ENCODE data around the gene TP53I13.

- TF ChIP-seq EZH2phosphoT487 (IDR thresholded peaks at IDR 0.05; ENCODE audit: low read depth) (no peak), CTCF (IDR thresholded peaks at IDR 0.05; ENCODE audit: low read depth, low read length) (no peak)
Measured at GRCh38 chr17:29549177-29549923, 19.2 kb upstream of the TP53I13 start.

Measured in OCI-LY3 (cell line).